Activated CD8-positive, alpha-beta memory T cell treated with anti-CD3 and anti-CD28 coated beads, Interleukin-2, amount 50 U/mL, for 48 hours (primary cell): ENCODE data around the gene CACNB3.
A peak's percentile ranks its signal among the peaks of the same experiment; 100 is the strongest.
"Not testable (repeated sequence)": the region's sequence is repeated elsewhere in the genome, so short reads cannot be mapped to it uniquely, and the experiment has no call there.

Source experiments
- DNase-seq: peaks from one replicate; pipeline ENCODE4 v3.0.0-alpha.2; 2020

The CACNB3 gene

GRCh38 chr12:48857278-48857994, 39.1 kb downstream of the CACNB3 start:
- no peak for DNase-seq

GRCh38 chr12:48858043-48858442, 39.7 kb downstream of the CACNB3 start:
- no peak for DNase-seq

- no peak for DNase-seq
These were observed 41.3 kb downstream of the CACNB3 start for GRCh38 chr12:48859607-48860006.

GRCh38 chr12:48860236-48860635, 41.9 kb downstream of the CACNB3 start:
- not testable (repeated sequence) for DNase-seq

GRCh38 chr12:48861111-48861510, 42.8 kb downstream of the CACNB3 start:
- DNase-seq = no peak

- DNase-seq = no peak
These were observed 44.5 kb downstream of the CACNB3 start for GRCh38 chr12:48862760-48863159.

GRCh38 chr12:48863291-48863690, 45.0 kb downstream of the CACNB3 start:
- DNase-seq = no peak

GRCh38 chr12:48865281-48866051, 47.2 kb downstream of the CACNB3 start, which contains the start of gene RND1:
TSS of gene RND1 (minus strand) at chr12:48865870. CDS start at chr12:48865767, 103 bp downstream.
- peak; percentile 89 for DNase-seq

- no peak for DNase-seq
These were observed 47.9 kb downstream of the CACNB3 start for GRCh38 chr12:48866052-48866711.

- DNase-seq = no peak
These were observed 50.2 kb downstream of the CACNB3 start for GRCh38 chr12:48868451-48868850.

GRCh38 chr12:48869191-48869590, 50.9 kb downstream of the CACNB3 start:
- no peak for DNase-seq

- no peak for DNase-seq
These were observed 54.8 kb downstream of the CACNB3 start for GRCh38 chr12:48873096-48873495.

GRCh38 chr12:48873534-48873933, 55.2 kb downstream of the CACNB3 start:
- not testable (repeated sequence) for DNase-seq

- DNase-seq = no peak
These were observed 57.7 kb downstream of the CACNB3 start for GRCh38 chr12:48875944-48876515.
